Prostate gland (tissue), 2 donors: ENCODE data around the gene NRG4. TPM values are rescaled to one million over a fixed set of nuclear protein-coding genes. Genes with fewer than 3 reads are reported as not detected.
"Not testable (repeated sequence)": the region's sequence is repeated elsewhere in the genome, so short reads cannot be mapped to it uniquely, and the experiment has no call there.

Experiments used
- DNase-seq: peaks from one replicate; pipeline ENCODE4 v3.0.0-alpha.2; 2019; ENCODE audit warnings: low spot score
- H3K27ac ChIP-seq, 2 donors: fragments of 200-600 bp; sonication (generic); 2 replicates each; pipeline ENCODE4 v1.5.1; 2017 to 2019
- H3K27me3 ChIP-seq: fragments of 200-600 bp; sonication (generic); replicated peaks from 2 replicates; pipeline ENCODE4 v1.5.1; 2019; ENCODE audit not compliant: insufficient read depth
- H3K36me3 ChIP-seq, 2 donors: fragments of 200-600 bp; sonication (generic); 1 replicate in 1 of 2; 2 replicates in 1 of 2; pipeline versions ENCODE4 v1.5.1 to v1.8.1; 2017 to 2019
- H3K4me1 ChIP-seq: fragments of 200-600 bp; sonication (generic); replicated peaks from 2 replicates; pipeline ENCODE4 v1.5.1; 2019
- H3K4me3 ChIP-seq, 2 donors: fragments of 200-600 bp; sonication (generic); 2 replicates each; pipeline ENCODE4 v1.5.1; 2017 to 2019
- H3K9me3 ChIP-seq: fragments of 200-600 bp; sonication (generic); 2 replicates; pipeline ENCODE4 v1.5.1; 2017
- POLR2A ChIP-seq: fragments of 450-650 bp; IDR thresholded peaks from one replicate; pipeline ENCODE4 v1.6.1; 2016; ENCODE audit warnings: antibody characterized with exemption, mild to moderate bottlenecking
- POLR2AphosphoS5 ChIP-seq: sonication (generic); formaldehyde crosslinking; IDR thresholded peaks from one replicate; pipeline ENCODE4 v1.6.1; 2017; ENCODE audit warnings: antibody characterized with exemption
- WGBS: methylation state at CpG from one replicate; pipeline ENCODE4 v1.1.5; 2018; 5-methylcytosine and 5-hydroxymethylcytosine counted together
- intact Hi-C: fragments of 100-400 bp; cut with DNase I; formaldehyde crosslinking; loops from one replicate; pipeline ENCODE4 v1.14.2; 2022
- total RNA-seq, 2 donors: library from RNA; depleted of rRNA; stranded (reverse); fragments of >200 nt; gene quantifications; one replicate each; pipeline ENCODE4 v1.1.0, GENCODE V29; 2016
- TF ChIP-seq, protein P1 (sequence below), 4 experiments: fragments of 200-600 bp in 2 of 4; fragments of 450-650 bp in 2 of 4; sonication (generic) in 2 of 4; IDR thresholded peaks; 1 replicate in 3 of 4; 2 replicates in 1 of 4; pipeline ENCODE4 v1.5.1; 2016 to 2019; ENCODE audit warnings: antibody characterized with exemption in 4 of 4, mild to moderate bottlenecking in 2 of 4, moderate library complexity in 2 of 4

The NRG4 gene
- total RNA-seq, 2 donors from 2014 or later = 3.5 to 94.6 TPM

DNA sequence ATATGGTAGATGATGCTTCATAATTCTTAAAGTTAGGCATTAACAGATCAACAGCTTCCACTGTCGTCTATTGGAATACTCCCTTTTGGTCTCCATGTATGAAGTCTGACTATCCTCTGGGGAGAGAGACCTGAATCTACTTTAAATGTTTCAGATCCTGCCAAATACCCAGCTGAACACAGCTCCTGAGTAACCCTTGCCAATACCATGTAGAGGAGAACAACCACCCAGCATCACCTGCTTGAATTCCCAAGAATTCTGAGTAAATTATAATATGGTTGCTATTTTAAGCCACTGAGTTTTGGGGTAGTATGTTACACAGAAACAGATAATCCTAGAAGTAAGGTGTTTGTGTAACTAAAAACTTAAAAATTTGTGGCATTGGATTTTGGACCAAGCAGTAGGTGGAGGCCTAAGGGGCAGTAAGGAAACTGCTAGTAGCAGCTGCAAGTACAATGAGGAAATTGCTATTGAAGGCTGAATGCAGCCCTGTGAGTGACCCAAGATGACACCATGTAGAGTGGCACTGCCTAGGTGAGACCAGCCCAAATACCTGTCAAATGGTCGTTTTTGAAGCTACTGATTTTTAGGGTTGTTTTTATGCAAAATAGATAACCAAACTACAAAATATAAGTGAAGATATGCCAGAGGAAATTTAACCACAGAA is 30.9 kb downstream of the NRG4 start:
- intact Hi-C loops = no loop called here
- Histone ChIP-seq H3K27ac (no peak overlapping the region), H3K4me1 (no peaks in the 10 kb centered on the region), H3K36me3 (no peaks in the 10 kb centered on the region), H3K27me3 (no peaks in the 10 kb centered on the region), H3K9me3 (no peaks in the 10 kb centered on the region), H3K4me3 (no peak overlapping the region)
- TF ChIP-seq, protein P1, sequence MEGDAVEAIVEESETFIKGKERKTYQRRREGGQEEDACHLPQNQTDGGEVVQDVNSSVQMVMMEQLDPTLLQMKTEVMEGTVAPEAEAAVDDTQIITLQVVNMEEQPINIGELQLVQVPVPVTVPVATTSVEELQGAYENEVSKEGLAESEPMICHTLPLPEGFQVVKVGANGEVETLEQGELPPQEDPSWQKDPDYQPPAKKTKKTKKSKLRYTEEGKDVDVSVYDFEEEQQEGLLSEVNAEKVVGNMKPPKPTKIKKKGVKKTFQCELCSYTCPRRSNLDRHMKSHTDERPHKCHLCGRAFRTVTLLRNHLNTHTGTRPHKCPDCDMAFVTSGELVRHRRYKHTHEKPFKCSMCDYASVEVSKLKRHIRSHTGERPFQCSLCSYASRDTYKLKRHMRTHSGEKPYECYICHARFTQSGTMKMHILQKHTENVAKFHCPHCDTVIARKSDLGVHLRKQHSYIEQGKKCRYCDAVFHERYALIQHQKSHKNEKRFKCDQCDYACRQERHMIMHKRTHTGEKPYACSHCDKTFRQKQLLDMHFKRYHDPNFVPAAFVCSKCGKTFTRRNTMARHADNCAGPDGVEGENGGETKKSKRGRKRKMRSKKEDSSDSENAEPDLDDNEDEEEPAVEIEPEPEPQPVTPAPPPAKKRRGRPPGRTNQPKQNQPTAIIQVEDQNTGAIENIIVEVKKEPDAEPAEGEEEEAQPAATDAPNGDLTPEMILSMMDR (IDR thresholded peaks at IDR 0.05) = no peak
- no peak for TF ChIP-seq POLR2A
- TF ChIP-seq POLR2AphosphoS5 = no peak
- no peak for DNase-seq
- WGBS = 68% methylated on average over 2 of the region's 2 CpGs

- 100% methylated on average over 3 of the region's 3 CpGs for WGBS
- intact Hi-C loops, DNase-seq, H3K27ac ChIP-seq, H3K36me3 ChIP-seq, H3K27me3 ChIP-seq, H3K9me3 ChIP-seq, H3K4me1 ChIP-seq, H3K4me3 ChIP-seq: not testable (repeated sequence)
These were observed 35.5 kb downstream of the NRG4 start for GRCh38 chr15:75976766-75977165.

DNA sequence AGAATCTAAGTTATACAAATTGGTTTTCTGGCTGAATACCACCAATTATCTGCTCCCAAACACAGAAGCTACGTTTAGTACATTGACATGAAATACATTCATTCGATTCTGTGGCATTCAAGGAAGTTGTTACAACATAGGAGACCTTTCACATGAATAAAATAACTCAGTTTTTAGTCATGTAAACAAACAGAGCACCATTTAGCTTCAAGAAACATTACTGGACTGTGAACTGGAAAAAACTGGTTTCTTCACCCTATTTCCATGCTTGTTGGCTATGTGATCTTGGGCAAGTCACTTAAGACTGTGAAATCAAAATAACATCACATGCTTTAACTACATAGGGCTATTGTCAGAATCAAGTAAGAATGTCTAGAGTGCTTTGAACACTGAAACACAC is 46.2 kb downstream of the NRG4 start:
- 72% methylated on average over 2 of the region's 2 CpGs for WGBS
- no peaks in the 10 kb centered on the region for H3K4me1 ChIP-seq
- H3K27ac ChIP-seq = no peak overlapping the region
- intact Hi-C loops = no loop called here
- no peaks in the 10 kb centered on the region for H3K27me3 ChIP-seq
- no peak for DNase-seq
- TF ChIP-seq POLR2AphosphoS5 (no peak), POLR2A (no peak)
- TF ChIP-seq, protein P1 (IDR thresholded peaks at IDR 0.05) = no peak
- no peak overlapping the region for H3K4me3 ChIP-seq
- no peaks in the 10 kb centered on the region for H3K36me3 ChIP-seq
- no peaks in the 10 kb centered on the region for H3K9me3 ChIP-seq

DNA sequence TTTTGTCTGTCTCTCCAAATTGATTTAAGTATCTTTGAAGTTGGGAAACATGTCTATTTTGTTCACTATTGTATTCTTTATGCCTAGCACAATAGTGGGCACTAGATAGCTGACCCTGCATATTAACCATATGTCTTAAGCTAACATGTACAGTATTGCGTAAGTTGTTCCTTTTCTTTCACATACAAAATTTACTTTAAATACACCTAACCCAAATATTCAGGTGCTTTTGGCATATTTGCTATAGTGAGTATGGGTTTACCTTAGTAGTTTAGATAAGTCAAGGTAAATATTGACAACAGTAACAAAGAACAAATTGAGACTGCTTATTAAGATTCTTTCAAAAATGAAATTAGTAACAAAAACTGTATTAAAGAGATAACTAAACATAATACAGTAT is 50.9 kb downstream of the NRG4 start:
- no peak for DNase-seq
- intact Hi-C loops = no loop called here
- H3K27ac ChIP-seq = no peak overlapping the region
- 56% methylated on average over 1 of the region's 1 CpG for WGBS
- TF ChIP-seq POLR2A (no peak), POLR2AphosphoS5 (no peak)
- TF ChIP-seq, protein P1 (IDR thresholded peaks at IDR 0.05) = no peak
- H3K4me3 ChIP-seq = no peak overlapping the region
- no peaks in the 10 kb centered on the region for H3K4me1 ChIP-seq
- H3K27me3 ChIP-seq = no peaks in the 10 kb centered on the region
- no peaks in the 10 kb centered on the region for H3K36me3 ChIP-seq
- no peaks in the 10 kb centered on the region for H3K9me3 ChIP-seq

DNA sequence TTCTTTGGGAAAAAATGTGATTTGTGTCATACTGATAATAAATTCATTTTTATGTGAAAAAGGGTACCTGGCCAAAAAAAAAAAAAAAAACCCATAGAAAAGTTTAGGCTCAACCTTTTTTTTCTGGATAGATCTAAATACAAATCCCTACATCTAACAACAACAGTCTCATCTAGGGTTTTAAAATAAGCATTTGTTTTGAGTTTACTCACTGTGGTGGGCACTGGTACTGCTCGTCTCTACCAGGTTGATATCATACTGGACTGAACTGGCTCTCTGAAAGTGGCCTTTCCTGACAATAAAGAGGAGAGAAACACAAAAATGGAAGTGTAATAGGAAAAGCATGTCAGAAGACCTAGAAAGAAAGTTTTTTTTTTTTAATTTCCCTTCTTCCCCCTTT is 56.5 kb downstream of the NRG4 start:
- H3K4me3 ChIP-seq = no peak overlapping the region
- H3K27ac ChIP-seq = no peak overlapping the region
- TF ChIP-seq POLR2AphosphoS5 (no peak), POLR2A (no peak)
- TF ChIP-seq, protein P1 (IDR thresholded peaks at IDR 0.05) = no peak
- H3K36me3 ChIP-seq = no peaks in the 10 kb centered on the region
- H3K27me3 ChIP-seq = no peaks in the 10 kb centered on the region
- DNase-seq = no peak
- H3K9me3 ChIP-seq = no peaks in the 10 kb centered on the region
- H3K4me1 ChIP-seq = no peaks in the 10 kb centered on the region
- WGBS = 75% methylated on average over 1 of the region's 1 CpG
- intact Hi-C loops = no loop called here
